GM23248 (cell line): ENCODE data around the gene MDN1. TPM values are rescaled to one million over a fixed set of nuclear protein-coding genes. Genes with fewer than 3 reads are reported as not detected.
A peak's percentile ranks its signal among the peaks of the same experiment; 100 is the strongest.

Experiments used
- DNase-seq: peaks from one replicate; pipeline ENCODE4 v3.0.0-alpha.2; 2015
- H2AFZ ChIP-seq: fragments of 200-600 bp; sonication (generic); 2 replicates; pipeline ENCODE4 v1.6.1; 2016; ENCODE audit warnings: antibody characterized with exemption
- H3F3A ChIP-seq: fragments of 200-600 bp; sonication (generic); 2 replicates; pipeline ENCODE4 v1.6.1; 2016; ENCODE audit warnings: mild to moderate bottlenecking, antibody characterized with exemption, mixed run types; ENCODE audit not compliant: insufficient read depth
- H3K27ac ChIP-seq: fragments of 200-600 bp; sonication (generic); 2 replicates; pipeline ENCODE4 v1.5.1; 2016; ENCODE audit warnings: mild to moderate bottlenecking
- H3K27me3 ChIP-seq: fragments of 200-600 bp; sonication (generic); replicated peaks from 2 replicates; pipeline ENCODE4 v1.6.1; 2016; ENCODE audit warnings: mild to moderate bottlenecking; ENCODE audit not compliant: insufficient read depth
- H3K36me3 ChIP-seq: fragments of 200-600 bp; sonication (generic); 2 replicates; pipeline ENCODE4 v1.6.1; 2016; ENCODE audit warnings: low read depth, mild to moderate bottlenecking
- H3K4me1 ChIP-seq: fragments of 200-600 bp; sonication (generic); 2 replicates; pipeline ENCODE4 v1.6.1; 2016; ENCODE audit warnings: mild to moderate bottlenecking; ENCODE audit not compliant: insufficient read depth
- H3K4me2 ChIP-seq: fragments of 200-600 bp; sonication (generic); one replicate; pipeline ENCODE4 v1.6.1; 2016; ENCODE audit warnings: mild to moderate bottlenecking; ENCODE audit not compliant: unreplicated experiment
- H3K4me3 ChIP-seq: fragments of 200-600 bp; sonication (generic); 2 replicates; pipeline ENCODE4 v1.5.1; 2016; ENCODE audit warnings: mild to moderate bottlenecking
- H3K79me2 ChIP-seq: fragments of 200-600 bp; sonication (generic); 2 replicates; pipeline ENCODE4 v1.6.1; 2016; ENCODE audit warnings: mild to moderate bottlenecking; ENCODE audit not compliant: insufficient read depth
- H3K9ac ChIP-seq: fragments of 200-600 bp; sonication (generic); 2 replicates; pipeline ENCODE4 v1.6.1; 2016; ENCODE audit warnings: mild to moderate bottlenecking
- H3K9me2 ChIP-seq: fragments of 200-600 bp; sonication (generic); 2 replicates; pipeline ENCODE4 v1.6.1; 2016; ENCODE audit warnings: mixed run types, mild to moderate bottlenecking, moderate library complexity; ENCODE audit not compliant: insufficient read depth
- H3K9me3 ChIP-seq: fragments of 200-600 bp; sonication (generic); one replicate; pipeline ENCODE4 v1.6.1; 2017; ENCODE audit warnings: low read depth
- H4K20me1 ChIP-seq: fragments of 200-600 bp; sonication (generic); 2 replicates; pipeline ENCODE4 v1.6.0; 2016; ENCODE audit not compliant: insufficient read depth
- EZH2 ChIP-seq: fragments of 200-600 bp; sonication (generic); IDR thresholded peaks from 2 replicates; pipeline ENCODE4 v1.6.1; 2018; ENCODE audit warnings: antibody characterized with exemption, mild to moderate bottlenecking; ENCODE audit not compliant: insufficient read depth, poor library complexity, severe bottlenecking
- EZH2phosphoT487 ChIP-seq: fragments of 200-600 bp; sonication (generic); IDR thresholded peaks from 2 replicates; pipeline ENCODE4 v1.6.1; 2018; ENCODE audit warnings: antibody characterized with exemption, moderate library complexity, mild to moderate bottlenecking, low read depth; ENCODE audit not compliant: insufficient read depth
- WGBS, 2 experiments: methylation state at CpG; one replicate each; pipeline ENCODE4 v1.1.6; 2015 to 2017; ENCODE audit warnings: low lambda C conversion rate in 2 of 2, low coverage in 1 of 2; ENCODE audit errors: missing lambda C conversion rate in 2 of 2; 5-methylcytosine and 5-hydroxymethylcytosine counted together
- in situ Hi-C: fragments of 300-500 bp; cut with MboI; formaldehyde crosslinking; loops from 2 replicates; pipeline ENCODE4 v1.15.0; 2020
- polyA plus RNA-seq: library from polyadenylated mRNA; unstranded; fragments of >200 nt; fragmentation: Nextera tagmentation; extraction: Ambion mirVana; gene quantifications from 2 replicates; pipeline ENCODE4 v1.2.1, GENCODE V29; 2016
- total RNA-seq: library from RNA; depleted of rRNA; stranded (reverse); fragments of >200 nt; shearing (Covaris generic); gene quantifications from 2 replicates; pipeline ENCODE4 v1.2.3, GENCODE V29; 2014

Gene MDN1
- total and polyA plus RNA-seq, 2 experiments from 2014 or later, result 5.7 to 16.9 TPM

- Histone ChIP-seq H3F3A (no peaks in the 10 kb centered on the region), H3K9me3 (no peaks in the 10 kb centered on the region), H3K27ac (no peak overlapping the region), H3K4me2 (no peak overlapping the region), H2AFZ (no peak overlapping the region), H3K27me3 (no peaks in the 10 kb centered on the region), H3K79me2 (no peaks in the 10 kb centered on the region), H3K36me3 (peaks cover 29% of the 10 kb centered on the region; the same call in 1 of the 2 replicates), H3K4me1 (no peaks in the 10 kb centered on the region), H3K4me3 (no peak overlapping the region), H4K20me1 (no peaks in the 10 kb centered on the region), H3K9ac (no peak overlapping the region), H3K9me2 (no peaks in the 10 kb centered on the region)
- DNase-seq, result peak; percentile 4
- TF ChIP-seq EZH2phosphoT487 (no peak), EZH2 (no peak)
- in situ Hi-C loops, result no loop called here
- WGBS, 2 experiments, result 30 to 40% methylated on average over 7 of the region's 7 CpGs
These were observed 143.4 kb downstream of the MDN1 start for GRCh38 chr6:89675949-89676748.

- Histone ChIP-seq H3K27me3 (no peaks in the 10 kb centered on the region), H3K79me2 (no peaks in the 10 kb centered on the region), H3K9me2 (no peaks in the 10 kb centered on the region), H3K4me3 (no peak overlapping the region), H3K27ac (no peak overlapping the region), H3K4me1 (no peaks in the 10 kb centered on the region), H3K36me3 (peaks cover 35% of the 10 kb centered on the region; the same call in 1 of the 2 replicates), H3K9ac (no peak overlapping the region), H3K9me3 (no peaks in the 10 kb centered on the region), H3F3A (no peaks in the 10 kb centered on the region), H3K4me2 (no peak overlapping the region), H2AFZ (no peak overlapping the region), H4K20me1 (no peaks in the 10 kb centered on the region)
- in situ Hi-C loops, result no loop called here
- TF ChIP-seq EZH2phosphoT487, result no peak
- no peak for TF ChIP-seq EZH2
- DNase-seq, result no peak
- WGBS, 2 experiments, result 98 to 99% methylated on average over 7 of the region's 7 CpGs
These were observed 148.5 kb downstream of the MDN1 start for GRCh38 chr6:89670935-89671565.

GRCh38 chr6:89669002-89669401 lies 150.6 kb downstream of the MDN1 start:
- in situ Hi-C loops, result no loop called here

GRCh38 chr6:89667872-89668556 lies 151.6 kb downstream of the MDN1 start:
- Histone ChIP-seq H4K20me1 (no peaks in the 10 kb centered on the region), H3K9me2 (no peaks in the 10 kb centered on the region), H3K4me1 (no peaks in the 10 kb centered on the region), H3K27ac (no peak overlapping the region), H3F3A (no peaks in the 10 kb centered on the region), H3K4me3 (no peak overlapping the region), H3K36me3 (peaks cover 24% of the 10 kb centered on the region; the same call in 1 of the 2 replicates), H3K27me3 (no peaks in the 10 kb centered on the region), H3K9me3 (no peaks in the 10 kb centered on the region), H3K9ac (no peak overlapping the region), H3K4me2 (no peak overlapping the region), H3K79me2 (no peaks in the 10 kb centered on the region), H2AFZ (no peak overlapping the region)
- in situ Hi-C loops, result no loop called here
- WGBS, 2 experiments, result 80 to 81% methylated on average over 5 of the region's 5 CpGs
- TF ChIP-seq EZH2 (no peak), EZH2phosphoT487 (no peak)
- no peak for DNase-seq

More at GRCh38 chr6:89669002-89669401, 150.6 kb downstream of the MDN1 start:
- Histone ChIP-seq H3K9ac (no peak overlapping the region), H3K36me3 (peaks cover 23% of the 10 kb centered on the region; the same call in 1 of the 2 replicates), H3K79me2 (no peaks in the 10 kb centered on the region), H3K4me2 (no peak overlapping the region), H3K27ac (no peak overlapping the region), H2AFZ (no peak overlapping the region), H3K9me3 (no peaks in the 10 kb centered on the region), H3K4me1 (no peaks in the 10 kb centered on the region), H3F3A (no peaks in the 10 kb centered on the region), H3K27me3 (no peaks in the 10 kb centered on the region), H3K9me2 (no peaks in the 10 kb centered on the region), H4K20me1 (no peaks in the 10 kb centered on the region), H3K4me3 (no peak overlapping the region)
- 82 to 85% methylated on average over 6 of the region's 6 CpGs for WGBS, 2 experiments
- TF ChIP-seq EZH2phosphoT487 (no peak), EZH2 (no peak)
- DNase-seq, result no peak
